Skeletal muscle cell (primary cell): ENCODE measurements around the gene CYTH4.

Experiments used
- DNase-seq: peaks from one replicate; pipeline ENCODE4 v3.0.0-alpha.2; 2010; ENCODE audit warnings: low read depth
- H3K4me3 ChIP-seq: 2 replicates; pipeline ENCODE4 v1.5.1; 2011; ENCODE audit warnings: low read depth, mild to moderate bottlenecking, control low read depth, low read length, moderate library complexity

Gene CYTH4

DNA sequence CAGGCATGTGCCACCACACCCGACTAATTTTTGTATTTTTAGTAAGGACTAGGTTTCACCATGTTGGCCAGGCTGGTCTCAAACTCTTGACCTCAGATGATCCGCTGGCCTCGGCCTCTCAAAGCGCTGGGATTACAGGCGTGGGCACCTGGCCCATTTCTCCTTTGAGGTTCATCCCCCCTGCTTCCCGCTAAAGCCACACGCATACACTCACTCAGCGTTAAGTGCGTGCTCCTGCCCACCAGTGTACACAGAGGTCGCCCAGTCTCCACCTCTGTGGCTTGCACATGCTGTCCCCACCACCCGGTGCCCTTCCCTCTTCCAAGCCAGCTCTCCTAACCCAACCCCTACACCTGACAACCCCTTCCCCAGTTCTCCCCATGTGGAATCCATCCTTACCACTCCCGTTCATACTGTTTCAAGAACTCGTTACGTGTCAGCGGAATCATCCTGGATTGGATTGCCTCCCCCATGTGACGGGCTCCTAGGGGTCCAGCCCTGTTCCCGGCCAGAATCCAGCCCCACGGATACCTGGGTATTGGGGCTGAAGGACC lies 15.7 kb upstream of the CYTH4 start:
- DNase-seq: no peak
- H3K4me3 ChIP-seq: peak overlapping the region; percentile 41

DNA sequence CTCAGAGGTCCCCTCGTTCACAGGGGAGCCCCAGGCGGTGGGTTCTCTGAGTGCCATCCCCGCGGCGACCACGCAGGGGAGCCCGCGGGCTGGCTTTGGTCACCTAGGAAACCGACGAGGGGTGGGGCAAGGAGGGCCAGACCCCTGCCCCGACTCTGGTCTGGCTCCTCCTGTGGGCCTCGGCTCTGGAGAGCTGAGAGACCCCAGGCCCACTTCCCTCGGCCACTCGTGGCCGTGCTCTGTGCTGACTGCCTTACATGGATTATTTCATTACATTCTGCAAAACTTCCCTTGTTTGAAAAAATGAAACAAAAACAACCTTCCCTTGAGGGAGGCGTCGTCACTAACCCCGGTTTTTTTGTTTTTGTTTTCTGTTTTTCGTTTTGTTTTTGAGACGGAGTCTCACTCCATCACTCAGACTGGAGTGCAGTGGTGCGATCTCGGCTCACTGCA lies 15.1 kb upstream of the CYTH4 start:
- DNase-seq: no peak
- H3K4me3 ChIP-seq: peak overlapping the region; percentile 41

- H3K4me3 ChIP-seq: no peak overlapping the region
- DNase-seq: no peak
Observed at GRCh38 chr22:37267661-37268413, 14.5 kb upstream of the CYTH4 start.

DNA sequence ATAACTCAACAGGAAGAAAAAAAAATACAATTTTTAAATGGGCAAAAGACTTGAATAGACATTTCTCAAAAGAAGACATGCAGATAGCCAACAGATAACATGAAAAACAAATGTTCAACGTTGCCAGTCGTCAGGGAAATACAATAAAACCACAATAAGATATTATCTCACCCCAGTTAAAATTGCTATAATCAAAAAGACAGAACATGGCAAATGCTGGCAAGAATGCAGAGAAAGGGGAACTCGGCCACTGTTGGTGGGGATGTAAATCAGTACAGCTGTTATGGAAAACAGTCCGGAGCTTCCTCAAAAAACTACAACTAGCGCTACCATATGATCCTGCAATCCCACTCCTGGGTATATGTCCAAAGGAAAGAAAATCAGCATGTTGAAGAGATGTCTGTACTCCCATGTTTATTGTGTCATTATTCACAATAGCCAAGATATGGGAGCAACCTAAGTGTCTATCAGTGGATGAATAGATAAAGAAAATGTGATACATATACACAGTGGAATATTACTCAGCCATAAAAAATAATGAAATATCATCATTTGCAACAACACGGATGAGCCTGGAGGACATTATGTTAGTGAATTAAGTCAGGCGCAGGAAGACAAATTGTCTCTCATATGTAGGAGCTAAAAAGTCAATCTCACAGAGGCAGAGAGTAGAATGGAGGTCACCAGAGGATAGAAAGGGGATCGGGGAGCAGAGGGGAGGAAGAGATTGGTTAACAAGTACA lies 12.2 kb upstream of the CYTH4 start:
- no peak for DNase-seq
- H3K4me3 ChIP-seq: no peak overlapping the region

- DNase-seq: no peak
- no peak overlapping the region for H3K4me3 ChIP-seq
Observed at GRCh38 chr22:37270928-37271650, 11.2 kb upstream of the CYTH4 start.

DNA sequence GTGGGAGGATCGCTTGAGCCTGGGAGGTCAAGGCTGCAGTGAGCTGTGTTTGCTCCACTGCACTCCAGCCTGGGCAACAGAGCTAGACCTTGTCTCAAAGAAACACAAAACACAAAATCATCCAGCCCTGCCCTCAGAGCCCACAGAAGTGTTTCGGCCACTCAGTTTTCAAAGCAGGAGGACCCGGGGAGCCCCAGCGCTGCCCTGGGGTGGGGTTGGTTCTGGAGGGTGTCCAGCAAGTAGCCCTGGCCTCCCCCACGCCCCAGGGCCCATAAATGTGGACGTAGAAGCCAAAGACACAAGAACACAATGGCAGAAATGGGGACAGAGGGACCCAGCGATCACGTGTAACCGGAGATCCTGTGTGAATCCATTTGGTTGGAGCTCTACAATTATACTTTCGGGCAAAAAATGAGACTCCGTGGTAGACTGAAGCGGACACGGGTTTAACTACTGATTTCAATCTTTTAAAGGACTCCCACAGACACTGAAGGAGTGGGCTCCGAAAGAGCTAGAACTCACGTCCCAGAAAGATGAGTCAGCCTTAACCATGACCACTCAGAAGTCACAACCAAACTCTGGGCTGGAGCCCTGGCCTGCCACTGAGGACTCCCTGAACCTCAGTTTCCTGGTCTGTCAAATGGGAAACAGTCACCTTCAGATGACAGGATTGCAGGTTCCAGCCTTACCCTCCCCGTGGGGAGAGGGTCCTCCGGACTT lies 9.0 kb upstream of the CYTH4 start:
- H3K4me3 ChIP-seq: no peak overlapping the region
- DNase-seq: no peak

- no peak overlapping the region for H3K4me3 ChIP-seq
- DNase-seq: no peak
Observed at GRCh38 chr22:37273846-37274225, 8.5 kb upstream of the CYTH4 start.

- no peak overlapping the region for H3K4me3 ChIP-seq
- DNase-seq: no peak
Observed at GRCh38 chr22:37274380-37274862, 7.9 kb upstream of the CYTH4 start.

DNA sequence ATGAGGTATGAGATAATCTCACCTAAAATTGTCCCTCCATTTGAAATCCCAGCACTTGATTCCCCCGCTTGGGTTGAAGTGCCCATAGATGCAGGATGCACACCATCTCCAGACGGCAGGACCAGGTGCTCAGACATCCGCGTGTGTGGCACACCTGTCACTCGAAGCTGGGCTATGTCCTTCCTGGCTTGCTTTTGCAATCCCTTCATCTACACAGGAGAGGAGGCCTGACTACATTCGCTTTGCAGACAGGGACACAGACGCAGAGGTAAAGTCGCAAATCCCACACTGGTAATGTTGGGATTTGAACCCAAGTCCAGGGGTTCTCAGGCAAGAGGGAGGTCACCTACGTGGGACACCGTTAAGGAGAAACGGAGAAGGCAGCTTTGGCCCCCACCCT lies 7.2 kb upstream of the CYTH4 start:
- DNase-seq: no peak
- no peak overlapping the region for H3K4me3 ChIP-seq

GRCh38 chr22:37275622-37276021 lies 6.7 kb upstream of the CYTH4 start:
- DNase-seq: no peak
- H3K4me3 ChIP-seq: no peak overlapping the region

DNA sequence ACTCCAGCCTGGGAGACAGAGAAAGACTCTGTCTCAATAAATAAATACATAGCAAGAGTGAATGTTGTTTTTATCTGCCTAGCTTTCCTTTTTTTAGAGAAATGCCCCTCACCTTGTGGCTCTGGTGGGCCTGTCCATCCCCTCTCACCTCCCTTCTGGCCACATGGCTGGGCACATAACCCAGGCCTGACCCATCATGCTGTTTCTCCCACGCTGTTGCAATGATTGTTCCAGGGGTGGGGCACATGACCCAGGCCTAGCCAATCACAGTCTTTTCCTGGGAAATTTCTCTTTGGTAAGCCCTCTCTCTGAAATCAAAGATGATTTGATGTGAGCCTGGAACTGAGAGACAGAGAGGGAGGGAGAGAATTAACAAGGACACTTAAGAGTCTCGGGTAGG lies 5.5 kb upstream of the CYTH4 start:
- no peak for DNase-seq
- no peak overlapping the region for H3K4me3 ChIP-seq

DNA sequence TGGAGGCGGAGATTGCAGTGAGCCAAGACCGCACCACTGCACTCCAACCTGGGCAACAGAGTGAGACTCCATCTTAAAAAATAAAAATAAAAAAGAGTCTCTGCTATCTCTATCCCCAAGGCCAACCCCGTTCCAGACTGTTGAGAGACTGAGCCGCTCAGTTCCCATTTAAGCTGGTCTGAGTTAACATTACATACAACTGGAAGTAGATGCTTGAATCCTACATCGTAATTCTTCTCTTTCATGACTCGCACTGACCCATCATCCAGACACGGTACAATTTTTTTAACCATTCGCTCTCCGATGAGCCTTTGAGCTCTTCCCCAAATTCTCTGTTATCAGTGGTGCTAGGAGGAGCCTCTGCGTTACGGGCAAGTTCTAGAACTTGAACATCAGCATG lies 4.9 kb upstream of the CYTH4 start:
- H3K4me3 ChIP-seq: no peak overlapping the region
- DNase-seq: no peak

DNA sequence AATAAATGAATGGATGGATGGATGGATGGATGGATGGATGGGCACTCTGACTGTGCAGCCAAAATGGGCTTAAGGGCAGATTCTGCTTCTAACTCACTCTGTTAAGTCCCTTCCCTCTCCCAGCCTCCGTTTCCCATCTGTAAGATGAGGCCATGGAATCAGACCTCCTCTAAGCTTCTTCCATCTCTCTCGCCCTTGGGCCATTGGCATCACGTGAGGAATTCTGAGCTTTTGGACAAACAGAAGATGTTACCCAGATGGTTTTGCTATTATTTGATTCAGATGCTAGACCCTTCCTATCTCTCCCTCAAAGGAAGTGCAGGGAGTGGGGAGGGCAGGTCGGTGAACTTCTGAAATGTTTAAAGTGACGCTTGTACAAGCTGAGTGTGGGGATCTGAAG lies 4.0 kb upstream of the CYTH4 start:
- H3K4me3 ChIP-seq: no peak overlapping the region
- no peak for DNase-seq

- no peak overlapping the region for H3K4me3 ChIP-seq
- peak; percentile 33 for DNase-seq
Observed at GRCh38 chr22:37279331-37280181, 2.8 kb upstream of the CYTH4 start.

DNA sequence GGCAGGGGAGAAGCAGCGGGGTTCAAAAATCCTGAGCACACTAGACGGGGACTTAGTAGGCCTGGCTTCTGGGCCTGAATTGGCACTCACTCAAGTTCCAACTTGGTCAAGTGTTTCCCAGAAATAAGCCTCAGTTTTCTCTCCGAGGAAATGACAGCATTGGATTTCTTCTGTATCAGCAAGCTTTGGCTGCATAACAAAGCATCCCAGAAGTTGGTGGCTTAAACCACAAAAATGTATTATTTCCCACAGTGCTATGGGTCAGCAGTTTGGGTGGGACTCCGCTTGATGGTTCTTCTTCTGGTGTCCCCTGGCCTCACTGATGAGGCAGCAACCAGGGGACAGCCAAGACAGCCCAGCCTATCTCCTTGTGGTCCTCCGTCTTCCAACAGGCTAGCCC lies 1.6 kb upstream of the CYTH4 start:
- no peak for DNase-seq
- H3K4me3 ChIP-seq: no peak overlapping the region

DNA sequence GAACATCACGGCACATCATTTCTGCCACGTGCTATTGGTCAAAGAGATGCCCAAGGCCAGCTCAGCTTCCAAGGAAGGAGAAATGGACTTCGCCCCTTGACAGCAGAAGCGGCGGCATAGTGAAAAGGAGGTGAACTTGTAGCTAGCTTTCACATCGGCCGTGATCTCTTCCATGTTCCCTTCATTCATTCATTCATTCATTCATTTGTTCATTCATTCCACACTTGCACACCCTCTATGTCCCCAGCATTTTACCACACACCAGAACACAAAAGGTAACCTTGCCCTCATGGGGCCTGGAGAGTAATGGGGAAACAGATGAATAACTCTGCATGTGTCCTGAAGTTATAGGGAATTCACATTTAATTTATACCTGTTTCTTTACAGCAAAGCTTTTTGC lies 1.1 kb upstream of the CYTH4 start:
- H3K4me3 ChIP-seq: no peak overlapping the region
- no peak for DNase-seq

- no peak overlapping the region for H3K4me3 ChIP-seq
- no peak for DNase-seq
Observed at GRCh38 chr22:37281646-37282384, 493 bp upstream of the CYTH4 start.

GRCh38 chr22:37283393-37283937 lies 1.2 kb downstream of the CYTH4 start:
- no peak overlapping the region for H3K4me3 ChIP-seq
- DNase-seq: no peak
